ENCODE data around the gene IFNGR1. TPM values are rescaled to one million over a fixed set of nuclear protein-coding genes. Genes with fewer than 3 reads are reported as not detected.

IFNGR1 gene
- total RNA-seq, 1 experiment from 2014 or later, result 18.4 TPM

- H3K9me3 ChIP-seq (ENCODE audit: low read depth, low read length, poor library complexity, severe bottlenecking), result no peaks in the 10 kb centered on the region
- no peak for DNase-seq (ENCODE audit: low spot score)
- BruUV-seq (replicated peaks), result no TSS peak
- no peak for TF ChIP-seq CTCF (conservative IDR thresholded peaks at IDR 0.05; ENCODE audit: low read depth, low read length)
- no peak for TF ChIP-seq EZH2 (IDR thresholded peaks at IDR 0.05; ENCODE audit: borderline replicate concordance, low read depth, low read length, poor library complexity, severe bottlenecking)
- H3K27ac ChIP-seq (ENCODE audit: low read depth, low read length, poor library complexity, severe bottlenecking), result no peak overlapping the region
- H3K4me1 ChIP-seq (ENCODE audit: insufficient read depth, low read length, poor library complexity, severe bottlenecking), result no peaks in the 10 kb centered on the region
- POLR2A ChIA-PET (ENCODE audit: low non-redundant PET), result no interaction called here
- peaks cover under 1% of the 10 kb centered on the region for H3K27me3 ChIP-seq (replicated peaks; ENCODE audit: insufficient read depth, low read depth, low read length, poor library complexity)
- intact Hi-C loops (cut with micrococcal nuclease; ENCODE audit: unreplicated experiment), result no loop called here
- H3K36me3 ChIP-seq (ENCODE audit: insufficient read depth, low read length, poor library complexity, severe bottlenecking), result no peaks in the 10 kb centered on the region
- no peak overlapping the region for H3K4me3 ChIP-seq (ENCODE audit: low read depth, low read length, poor library complexity, severe bottlenecking)
- CTCF ChIA-PET, result interaction anchor here (1.0 to 1.1 kb wide), 3 partner anchors 72 to 148 kb away, joined by 3 to 7 read pairs (median 5); no protein-coding TSS in a partner anchor
Measured at GRCh38 chr6:137166247-137167098, 52.7 kb downstream of the IFNGR1 start.

GRCh38 chr6:137165375-137166246 is 53.6 kb downstream of the IFNGR1 start:
- ChIA-PET POLR2A (ENCODE audit: low non-redundant PET) (no interaction called here), CTCF (interaction anchor here (1.0 to 1.1 kb wide), 3 partner anchors 71 to 148 kb away, joined by 3 to 7 read pairs (median 5); no protein-coding TSS in a partner anchor)
- TF ChIP-seq CTCF (conservative IDR thresholded peaks at IDR 0.05; ENCODE audit: low read depth, low read length) (peak; percentile 51), EZH2 (IDR thresholded peaks at IDR 0.05; ENCODE audit: borderline replicate concordance, low read depth, low read length, poor library complexity, severe bottlenecking) (no peak)
- Histone ChIP-seq H3K27ac (ENCODE audit: low read depth, low read length, poor library complexity, severe bottlenecking) (no peak overlapping the region), H3K27me3 (replicated peaks; ENCODE audit: insufficient read depth, low read depth, low read length, poor library complexity) (peaks cover 9% of the 10 kb centered on the region), H3K36me3 (ENCODE audit: insufficient read depth, low read length, poor library complexity, severe bottlenecking) (no peaks in the 10 kb centered on the region), H3K4me1 (ENCODE audit: insufficient read depth, low read length, poor library complexity, severe bottlenecking) (no peaks in the 10 kb centered on the region), H3K4me3 (ENCODE audit: low read depth, low read length, poor library complexity, severe bottlenecking) (no peak overlapping the region), H3K9me3 (ENCODE audit: low read depth, low read length, poor library complexity, severe bottlenecking) (no peaks in the 10 kb centered on the region)
- DNase-seq (ENCODE audit: low spot score), result peak; percentile 23
- intact Hi-C loops (cut with micrococcal nuclease; ENCODE audit: unreplicated experiment), result no loop called here
- no TSS peak for BruUV-seq (replicated peaks)

GRCh38 chr6:137163732-137164318 is 55.4 kb downstream of the IFNGR1 start:
- H3K36me3 ChIP-seq (ENCODE audit: insufficient read depth, low read length, poor library complexity, severe bottlenecking), result no peaks in the 10 kb centered on the region
- CTCF ChIA-PET, result no interaction called here
- H3K27ac ChIP-seq (ENCODE audit: low read depth, low read length, poor library complexity, severe bottlenecking), result no peak overlapping the region
- H3K9me3 ChIP-seq (ENCODE audit: low read depth, low read length, poor library complexity, severe bottlenecking), result no peaks in the 10 kb centered on the region
- POLR2A ChIA-PET (ENCODE audit: low non-redundant PET), result no interaction called here
- no TSS peak for BruUV-seq (replicated peaks)
- H3K4me1 ChIP-seq (ENCODE audit: insufficient read depth, low read length, poor library complexity, severe bottlenecking), result no peaks in the 10 kb centered on the region
- no peak for DNase-seq (ENCODE audit: low spot score)
- no peak for TF ChIP-seq CTCF (conservative IDR thresholded peaks at IDR 0.05; ENCODE audit: low read depth, low read length)
- TF ChIP-seq EZH2 (IDR thresholded peaks at IDR 0.05; ENCODE audit: borderline replicate concordance, low read depth, low read length, poor library complexity, severe bottlenecking), result no peak
- intact Hi-C loops (cut with micrococcal nuclease; ENCODE audit: unreplicated experiment), result no loop called here
- H3K27me3 ChIP-seq (replicated peaks; ENCODE audit: insufficient read depth, low read depth, low read length, poor library complexity), result peaks cover 16% of the 10 kb centered on the region
- no peak overlapping the region for H3K4me3 ChIP-seq (ENCODE audit: low read depth, low read length, poor library complexity, severe bottlenecking)
